Keratinocyte (primary cell): ENCODE measurements around the gene FAM13A. TPM values are rescaled to one million over a fixed set of nuclear protein-coding genes. Genes with fewer than 3 reads are reported as not detected.

ENCODE experiments used
- DNase-seq: peaks from one replicate; pipeline ENCODE4 v3.0.0-alpha.2; 2011; ENCODE audit warnings: low read depth, missing footprints, low spot score
- FAIRE-seq: peaks from 2 replicates; lab custom pipeline; 2011; peaks lifted over from hg19 to GRCh38; lab: Jason Lieb, UNC
- H2AFZ ChIP-seq: 2 replicates; pipeline ENCODE4 v1.6.0; 2012; ENCODE audit warnings: low read length, control low read depth, inconsistent platforms; ENCODE audit not compliant: control insufficient read depth
- H3K27ac ChIP-seq: 2 replicates; pipeline ENCODE4 v1.5.1; 2011; ENCODE audit warnings: low read length; ENCODE audit not compliant: control insufficient read depth, insufficient read depth
- H3K27me3 ChIP-seq: 3 replicates; pipeline ENCODE4 v1.6.0; 2011; ENCODE audit warnings: low read length; ENCODE audit not compliant: control insufficient read depth, insufficient read depth; ENCODE audit errors: extremely low read depth
- H3K36me3 ChIP-seq, 2 experiments: 2 replicates in 1 of 2; 3 replicates in 1 of 2; pipeline ENCODE4 v1.5.1; 2011; ENCODE audit warnings: low read length in 2 of 2, mild to moderate bottlenecking in 1 of 2; ENCODE audit not compliant: control insufficient read depth in 2 of 2, insufficient read depth in 2 of 2; ENCODE audit errors: extremely low read depth in 1 of 2
- H3K4me1 ChIP-seq: 3 replicates; pipeline ENCODE4 v1.5.1; 2011; ENCODE audit warnings: low read length; ENCODE audit not compliant: control insufficient read depth, insufficient read depth; ENCODE audit errors: extremely low read depth
- H3K4me2 ChIP-seq: 3 replicates; pipeline ENCODE4 v1.6.0; 2011; ENCODE audit warnings: low read depth, low read length; ENCODE audit not compliant: control insufficient read depth, insufficient read depth; ENCODE audit errors: extremely low read depth
- H3K4me3 ChIP-seq, 3 experiments: fragments of 200-600 bp in 1 of 3; sonication (generic) in 1 of 3; 2 replicates in 2 of 3; 3 replicates in 1 of 3; pipeline ENCODE4 v1.5.1; 2011 to 2016; ENCODE audit warnings: low read length in 3 of 3, mild to moderate bottlenecking in 3 of 3, control low read depth in 2 of 3, inconsistent platforms in 1 of 3, low read depth in 1 of 3, mixed read lengths in 1 of 3, mixed run types in 1 of 3, moderate library complexity in 1 of 3; ENCODE audit not compliant: control insufficient read depth in 2 of 3, insufficient read depth in 2 of 3; ENCODE audit errors: extremely low read depth in 1 of 3
- H3K79me2 ChIP-seq: 2 replicates; pipeline ENCODE4 v1.6.0; 2012; ENCODE audit warnings: low read length; ENCODE audit not compliant: control insufficient read depth, insufficient read depth
- H3K9ac ChIP-seq: 3 replicates; pipeline ENCODE4 v1.6.0; 2011; ENCODE audit warnings: low read length; ENCODE audit not compliant: control insufficient read depth, insufficient read depth; ENCODE audit errors: extremely low read depth
- H3K9me1 ChIP-seq: 3 replicates; pipeline ENCODE4 v1.6.0; 2011; ENCODE audit warnings: low read length; ENCODE audit not compliant: control insufficient read depth, insufficient read depth; ENCODE audit errors: extremely low read depth
- H3K9me3 ChIP-seq: 2 replicates; pipeline ENCODE4 v1.5.1; 2012; ENCODE audit warnings: low read depth, low read length; ENCODE audit not compliant: control insufficient read depth
- H4K20me1 ChIP-seq: 3 replicates; pipeline ENCODE4 v1.6.0; 2011; ENCODE audit warnings: low read length; ENCODE audit not compliant: control insufficient read depth, insufficient read depth; ENCODE audit errors: extremely low read depth
- CTCF ChIP-seq, 3 experiments: IDR thresholded peaks in 1 of 3; conservative IDR thresholded peaks in 1 of 3; optimal IDR thresholded peaks in 1 of 3; 2 replicates in 2 of 3; 3 replicates in 1 of 3; pipeline versions ENCODE3 to v1.5.1; 2011; ENCODE audit warnings: low read length in 3 of 3, mild to moderate bottlenecking in 3 of 3, moderate library complexity in 2 of 3, control low read depth in 1 of 3, inconsistent platforms in 1 of 3; ENCODE audit not compliant: insufficient read depth in 2 of 3; ENCODE audit errors: extremely low read depth in 1 of 3
- EZH2 ChIP-seq: IDR thresholded peaks from one replicate; pipeline ENCODE4 v1.6.1; 2012; ENCODE audit warnings: inconsistent platforms, mild to moderate bottlenecking, low read length, moderate library complexity
- dilution Hi-C: fragments of 300-500 bp; cut with MboI; formaldehyde crosslinking; loops from one replicate; pipeline ENCODE4 v1.7.0; 2020; ENCODE audit warnings: low sequenced_read_pairs; ENCODE audit not compliant: extremely low pct_ligation_motif_present
- polyA plus RNA-seq, 5 experiments: library from polyadenylated mRNA; depleted of rRNA in 3 of 5; stranded (reverse) in 3 of 5; stranded (forward) in 1 of 5; unstranded in 1 of 5; fragments of >200 nt; gene quantifications; 1 replicate in 1 of 5; 2 replicates in 3 of 5; 3 replicates in 1 of 5; pipeline versions ENCODE4 v1.2.1 to v1.2.3, GENCODE V29; 2011 to 2012; ENCODE audit warnings: missing spikeins in 2 of 5, low read depth in 1 of 5, low replicate concordance in 1 of 5

FAM13A gene
- polyA plus RNA-seq, 1 donor (not counting 4 experiments of a cell fraction or from before 2014, with no cell fraction given), result 6.0 TPM

- Histone ChIP-seq H2AFZ (no peak overlapping the region), H3K27ac (no peak overlapping the region), H3K27me3 (no peaks in the 10 kb centered on the region), H3K79me2 (no peaks in the 10 kb centered on the region), H3K9me3 (no peaks in the 10 kb centered on the region), H4K20me1 (no peaks in the 10 kb centered on the region), H3K4me3 (no peak overlapping the region), H3K9me1 (no peaks in the 10 kb centered on the region), H3K4me1 (no peaks in the 10 kb centered on the region), H3K4me2 (no peak overlapping the region), H3K36me3 (no peaks in the 10 kb centered on the region), H3K9ac (no peak overlapping the region)
- TF ChIP-seq EZH2, result no peak
- TF ChIP-seq CTCF (optimal IDR thresholded peaks at IDR 0.05 in 1 of 3, IDR thresholded peaks at IDR 0.05 in 1 of 3, conservative IDR thresholded peaks at IDR 0.05 in 1 of 3; ENCODE audit: extremely low read depth in 1 of 3, insufficient read depth in 2 of 3, low read length in 3 of 3), result no peak
- dilution Hi-C loops, result no loop called here
- peak; percentile 55 for FAIRE-seq
- no peak for DNase-seq
Observed at GRCh38 chr4:88802138-88802537, 254.8 kb downstream of the FAM13A start.

GRCh38 chr4:88799900-88800299 lies 257.1 kb downstream of the FAM13A start:
- dilution Hi-C loops, result no loop called here
- no peaks in the 10 kb centered on the region for H3K4me1 ChIP-seq
- no peak for TF ChIP-seq EZH2
- no peak for TF ChIP-seq CTCF (optimal IDR thresholded peaks at IDR 0.05 in 1 of 3, IDR thresholded peaks at IDR 0.05 in 1 of 3, conservative IDR thresholded peaks at IDR 0.05 in 1 of 3; ENCODE audit: extremely low read depth in 1 of 3, insufficient read depth in 2 of 3, low read length in 3 of 3)

More at GRCh38 chr4:88799900-88800299, 257.1 kb downstream of the FAM13A start:
- Histone ChIP-seq H3K36me3 (no peaks in the 10 kb centered on the region), H2AFZ (no peak overlapping the region), H3K27me3 (no peaks in the 10 kb centered on the region), H3K9ac (no peak overlapping the region), H4K20me1 (no peaks in the 10 kb centered on the region), H3K27ac (no peak overlapping the region), H3K4me2 (no peak overlapping the region), H3K9me3 (no peaks in the 10 kb centered on the region), H3K4me3 (no peak overlapping the region), H3K9me1 (no peaks in the 10 kb centered on the region), H3K79me2 (no peaks in the 10 kb centered on the region)
- FAIRE-seq (no peak), DNase-seq (no peak)
